ENCODE results near the gene ARMC3.

- TF ChIP-seq CTCF (IDR thresholded peaks at IDR 0.05) (no peak), POLR2A (IDR thresholded peaks at IDR 0.05) (no peak)
Observed at GRCh38 chr10:23048191-23048590, 120.3 kb downstream of the ARMC3 start.
